ENCODE measurements around the gene BPGM.

BPGM gene

DNA sequence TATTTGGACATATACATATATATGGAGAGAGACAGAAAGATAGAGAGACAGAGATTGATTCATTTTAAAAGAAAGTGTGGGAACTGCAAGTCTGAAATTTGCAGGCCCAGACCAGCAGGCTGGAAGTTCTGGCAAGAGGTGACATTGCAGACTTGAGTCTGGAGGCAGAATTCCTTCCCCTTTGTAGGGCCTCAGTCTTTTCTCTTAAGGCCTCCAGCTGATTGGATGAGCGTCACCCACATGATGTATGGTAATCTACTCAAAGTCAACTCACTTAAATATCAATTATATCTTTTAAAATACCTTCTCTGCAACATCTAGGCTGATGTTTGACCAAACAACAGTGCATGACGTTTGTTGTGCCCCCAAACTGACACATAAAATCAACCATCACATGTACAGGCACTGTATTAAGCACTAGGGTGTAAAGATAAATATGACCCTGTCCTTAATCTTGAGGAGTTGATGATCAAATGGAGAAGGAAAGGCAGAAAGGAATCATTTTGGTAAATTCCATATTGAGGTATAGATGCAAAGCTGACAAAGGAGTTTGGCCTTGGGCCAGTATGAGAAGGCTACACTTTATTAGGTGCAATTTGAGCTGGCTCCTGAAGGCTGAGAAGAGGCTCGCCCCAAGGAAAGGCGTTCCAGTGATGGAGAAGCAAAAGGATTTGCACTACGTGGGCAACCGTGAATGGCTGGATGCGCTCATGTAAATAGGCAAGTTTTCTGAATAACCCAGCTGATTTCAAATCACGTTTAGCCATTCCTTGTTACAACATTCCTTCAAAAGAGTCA is 52.6 kb downstream of the BPGM start:
- no peak overlapping the region for H3K27ac ChIP-seq (ENCODE audit: low read depth, low read length)
- no peak overlapping the region for H3K9ac ChIP-seq (ENCODE audit: low read depth, low read length)
- no peaks in the 10 kb centered on the region for H3K9me3 ChIP-seq (ENCODE audit: insufficient read depth, low read depth, low read length)
- H3K36me3 ChIP-seq (ENCODE audit: insufficient read depth, low read length): no peaks in the 10 kb centered on the region
- peaks cover 23% of the 10 kb centered on the region for H3K4me1 ChIP-seq (ENCODE audit: insufficient read depth, low read length)
- no peak overlapping the region for H3K4me3 ChIP-seq (ENCODE audit: low read length)
- no peaks in the 10 kb centered on the region for H3K27me3 ChIP-seq (ENCODE audit: insufficient read depth, low read length)
- WGBS: 86% methylated on average over 8 of the region's 8 CpGs

GRCh38 chr7:134699899-134700298 is 53.2 kb downstream of the BPGM start:
- no peaks in the 10 kb centered on the region for H3K36me3 ChIP-seq (ENCODE audit: insufficient read depth, low read length)
- no peak overlapping the region for H3K9ac ChIP-seq (ENCODE audit: low read depth, low read length)
- H3K4me1 ChIP-seq (ENCODE audit: insufficient read depth, low read length): peaks cover 23% of the 10 kb centered on the region
- no peak overlapping the region for H3K27ac ChIP-seq (ENCODE audit: low read depth, low read length)
- WGBS: 92% methylated on average over 2 of the region's 2 CpGs
- no peaks in the 10 kb centered on the region for H3K27me3 ChIP-seq (ENCODE audit: insufficient read depth, low read length)
- H3K9me3 ChIP-seq (ENCODE audit: insufficient read depth, low read depth, low read length): no peaks in the 10 kb centered on the region
- H3K4me3 ChIP-seq (ENCODE audit: low read length): no peak overlapping the region

- no peaks in the 10 kb centered on the region for H3K27me3 ChIP-seq (ENCODE audit: insufficient read depth, low read length)
- H3K4me1 ChIP-seq (ENCODE audit: insufficient read depth, low read length): peaks cover 23% of the 10 kb centered on the region
- 88% methylated on average over 2 of the region's 2 CpGs for WGBS
- no peaks in the 10 kb centered on the region for H3K36me3 ChIP-seq (ENCODE audit: insufficient read depth, low read length)
- no peaks in the 10 kb centered on the region for H3K9me3 ChIP-seq (ENCODE audit: insufficient read depth, low read depth, low read length)
- no peak overlapping the region for H3K27ac ChIP-seq (ENCODE audit: low read depth, low read length)
- no peak overlapping the region for H3K4me3 ChIP-seq (ENCODE audit: low read length)
- H3K9ac ChIP-seq (ENCODE audit: low read depth, low read length): no peak overlapping the region
Observed at GRCh38 chr7:134701272-134701671, 54.6 kb downstream of the BPGM start.

DNA sequence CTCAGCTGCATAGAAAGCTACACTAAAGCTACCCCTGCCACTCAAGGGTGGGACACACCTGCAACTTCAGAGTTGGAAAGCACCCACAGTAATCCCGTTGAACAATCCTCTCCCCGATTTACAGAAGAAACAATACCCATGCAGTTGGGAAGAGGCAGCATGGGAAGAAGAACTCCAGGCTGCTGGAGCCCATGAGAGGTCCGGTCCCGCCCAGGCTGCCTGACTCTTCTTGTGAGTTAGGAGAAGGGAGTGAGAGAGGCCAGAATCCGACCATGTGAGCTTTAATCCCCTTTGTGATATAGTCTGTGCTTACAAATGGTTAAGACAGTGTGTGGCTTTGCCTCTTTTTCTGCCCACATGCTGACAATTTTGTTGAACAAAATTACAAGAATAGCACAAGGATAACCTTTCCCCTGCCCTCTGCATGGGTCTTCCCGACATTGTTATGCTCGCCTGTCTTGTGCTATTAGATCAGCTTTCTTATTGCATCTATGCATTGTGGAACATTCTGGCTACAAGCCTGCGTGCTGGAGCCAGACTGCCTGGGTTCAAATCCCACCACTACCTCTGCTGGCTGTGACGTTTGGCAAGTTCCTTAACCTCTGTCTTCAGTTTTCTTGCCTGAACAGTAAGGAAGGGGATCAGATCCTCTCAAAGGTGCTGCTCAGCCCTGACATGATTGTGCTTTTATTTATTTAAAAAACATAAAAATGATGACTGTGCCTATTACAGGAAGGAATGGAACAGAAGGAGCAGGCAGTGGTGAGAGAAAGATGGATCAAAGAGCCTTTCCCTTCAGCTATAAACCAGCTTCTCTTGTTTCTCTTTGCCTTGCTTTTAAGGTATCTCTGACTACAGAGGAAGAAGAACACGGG is 56.0 kb downstream of the BPGM start:
- 91% methylated on average over 10 of the region's 10 CpGs for WGBS
- Histone ChIP-seq H3K4me1 (ENCODE audit: insufficient read depth, low read length) (peaks cover 23% of the 10 kb centered on the region), H3K4me3 (ENCODE audit: low read length) (no peak overlapping the region), H3K9me3 (ENCODE audit: insufficient read depth, low read depth, low read length) (no peaks in the 10 kb centered on the region), H3K36me3 (ENCODE audit: insufficient read depth, low read length) (no peaks in the 10 kb centered on the region), H3K27ac (ENCODE audit: low read depth, low read length) (no peak overlapping the region), H3K9ac (ENCODE audit: low read depth, low read length) (no peak overlapping the region), H3K27me3 (ENCODE audit: insufficient read depth, low read length) (no peaks in the 10 kb centered on the region)

DNA sequence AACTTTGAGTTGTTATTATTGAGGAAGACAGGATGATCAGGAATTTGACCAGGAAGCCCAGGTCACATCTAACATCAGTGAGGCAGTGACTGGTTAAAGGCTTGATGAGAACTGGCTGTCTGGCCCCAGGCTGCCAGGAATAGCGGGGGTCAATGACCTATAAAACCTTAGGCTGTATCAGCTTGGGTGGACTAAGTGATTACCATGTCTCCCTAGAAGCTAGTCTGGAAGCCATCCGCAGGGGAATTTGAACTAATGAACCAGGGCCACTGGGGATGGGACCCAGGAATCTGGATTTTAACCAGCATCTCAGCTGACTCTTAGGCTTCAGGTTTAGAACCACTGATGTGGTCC is 56.6 kb downstream of the BPGM start:
- Histone ChIP-seq H3K4me1 (ENCODE audit: insufficient read depth, low read length) (peaks cover 23% of the 10 kb centered on the region), H3K9ac (ENCODE audit: low read depth, low read length) (no peak overlapping the region), H3K36me3 (ENCODE audit: insufficient read depth, low read length) (no peaks in the 10 kb centered on the region), H3K4me3 (ENCODE audit: low read length) (no peak overlapping the region), H3K9me3 (ENCODE audit: insufficient read depth, low read depth, low read length) (no peaks in the 10 kb centered on the region), H3K27ac (ENCODE audit: low read depth, low read length) (no peak overlapping the region), H3K27me3 (ENCODE audit: insufficient read depth, low read length) (no peaks in the 10 kb centered on the region)
- WGBS: 94% methylated on average over 2 of the region's 2 CpGs

GRCh38 chr7:134703782-134704181 is 57.1 kb downstream of the BPGM start:
- H3K4me1 ChIP-seq (ENCODE audit: insufficient read depth, low read length): peaks cover 18% of the 10 kb centered on the region
- no peaks in the 10 kb centered on the region for H3K36me3 ChIP-seq (ENCODE audit: insufficient read depth, low read length)
- no peak overlapping the region for H3K4me3 ChIP-seq (ENCODE audit: low read length)

DNA sequence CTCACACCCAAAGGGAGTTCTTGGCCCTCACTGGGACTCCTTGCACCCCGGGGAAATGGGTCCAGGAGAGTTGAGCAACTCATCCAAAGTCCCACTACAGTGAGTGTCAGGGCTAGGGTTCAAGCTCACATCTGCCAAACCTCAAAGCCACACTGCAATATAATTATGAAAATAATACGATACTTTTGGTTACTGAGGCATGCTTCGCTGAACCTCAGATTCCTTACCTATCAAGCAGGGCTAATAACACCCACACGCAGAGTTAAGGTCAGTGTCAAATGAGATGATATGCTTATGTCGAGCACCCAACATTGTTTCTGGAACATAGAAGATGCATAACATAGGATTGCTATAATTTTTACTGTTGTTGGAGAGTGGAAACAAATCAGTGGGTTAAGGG is 58.2 kb downstream of the BPGM start:
- H3K9ac ChIP-seq (ENCODE audit: low read depth, low read length): no peak overlapping the region
- H3K4me1 ChIP-seq (ENCODE audit: insufficient read depth, low read length): peaks cover 12% of the 10 kb centered on the region
- H3K27me3 ChIP-seq (ENCODE audit: insufficient read depth, low read length): no peaks in the 10 kb centered on the region
- H3K9me3 ChIP-seq (ENCODE audit: insufficient read depth, low read depth, low read length): no peaks in the 10 kb centered on the region
- no peak overlapping the region for H3K27ac ChIP-seq (ENCODE audit: low read depth, low read length)
- 97% methylated on average over 5 of the region's 5 CpGs for WGBS
- H3K36me3 ChIP-seq (ENCODE audit: insufficient read depth, low read length): no peaks in the 10 kb centered on the region
- no peak overlapping the region for H3K4me3 ChIP-seq (ENCODE audit: low read length)

More at GRCh38 chr7:134703782-134704181, 57.1 kb downstream of the BPGM start:
- Histone ChIP-seq H3K9me3 (ENCODE audit: insufficient read depth, low read depth, low read length) (no peaks in the 10 kb centered on the region), H3K9ac (ENCODE audit: low read depth, low read length) (no peak overlapping the region), H3K27me3 (ENCODE audit: insufficient read depth, low read length) (no peaks in the 10 kb centered on the region), H3K27ac (ENCODE audit: low read depth, low read length) (no peak overlapping the region)
- 48% methylated on average over 6 of the region's 6 CpGs for WGBS

GRCh38 chr7:134705716-134706115 is 59.1 kb downstream of the BPGM start:
- no peak overlapping the region for H3K4me3 ChIP-seq (ENCODE audit: low read length)
- H3K36me3 ChIP-seq (ENCODE audit: insufficient read depth, low read length): no peaks in the 10 kb centered on the region
- no peak overlapping the region for H3K27ac ChIP-seq (ENCODE audit: low read depth, low read length)
- H3K9me3 ChIP-seq (ENCODE audit: insufficient read depth, low read depth, low read length): no peaks in the 10 kb centered on the region
- WGBS: 44% methylated on average over 2 of the region's 2 CpGs
- no peaks in the 10 kb centered on the region for H3K27me3 ChIP-seq (ENCODE audit: insufficient read depth, low read length)
- H3K9ac ChIP-seq (ENCODE audit: low read depth, low read length): no peak overlapping the region
- peaks cover 12% of the 10 kb centered on the region for H3K4me1 ChIP-seq (ENCODE audit: insufficient read depth, low read length)

DNA sequence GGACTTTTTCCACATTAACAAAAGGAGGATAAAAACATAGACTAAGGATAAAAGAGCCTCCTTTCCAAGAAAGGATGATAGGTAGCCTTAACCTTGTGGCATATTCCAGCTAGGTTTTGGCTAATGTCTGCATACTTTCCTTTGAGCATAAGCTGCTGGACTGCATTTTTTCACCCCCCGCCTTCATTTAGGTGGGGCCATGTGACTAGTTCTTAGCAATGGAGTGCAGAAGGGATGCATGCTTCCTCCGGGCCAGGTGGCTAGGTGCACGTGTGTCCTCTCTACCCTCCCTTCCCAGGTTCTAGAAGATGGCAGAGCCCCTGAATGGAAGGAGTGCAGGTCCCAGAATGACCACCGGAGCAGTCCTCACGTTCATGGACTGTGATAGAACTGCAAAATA is 59.8 kb downstream of the BPGM start:
- 85% methylated on average over 5 of the region's 5 CpGs for WGBS

GRCh38 chr7:134707663-134708378 is 61.2 kb downstream of the BPGM start:
- WGBS: 98% methylated on average over 4 of the region's 4 CpGs

More for the DNA sequence above, 59.8 kb downstream of the BPGM start:
- no peak overlapping the region for H3K9ac ChIP-seq (ENCODE audit: low read depth, low read length)
- H3K4me1 ChIP-seq (ENCODE audit: insufficient read depth, low read length): peaks cover 18% of the 10 kb centered on the region
- no peak overlapping the region for H3K4me3 ChIP-seq (ENCODE audit: low read length)
- no peaks in the 10 kb centered on the region for H3K36me3 ChIP-seq (ENCODE audit: insufficient read depth, low read length)
- H3K9me3 ChIP-seq (ENCODE audit: insufficient read depth, low read depth, low read length): no peaks in the 10 kb centered on the region
- H3K27ac ChIP-seq (ENCODE audit: low read depth, low read length): no peak overlapping the region
- no peaks in the 10 kb centered on the region for H3K27me3 ChIP-seq (ENCODE audit: insufficient read depth, low read length)

GRCh38 chr7:134708692-134709091 is 62.0 kb downstream of the BPGM start:
- H3K9me3 ChIP-seq (ENCODE audit: insufficient read depth, low read depth, low read length): no peaks in the 10 kb centered on the region
- H3K4me3 ChIP-seq (ENCODE audit: low read length): no peak overlapping the region
- no peak overlapping the region for H3K27ac ChIP-seq (ENCODE audit: low read depth, low read length)
- peaks cover 10% of the 10 kb centered on the region for H3K4me1 ChIP-seq (ENCODE audit: insufficient read depth, low read length)
- H3K36me3 ChIP-seq (ENCODE audit: insufficient read depth, low read length): no peaks in the 10 kb centered on the region
- H3K9ac ChIP-seq (ENCODE audit: low read depth, low read length): no peak overlapping the region
- no peaks in the 10 kb centered on the region for H3K27me3 ChIP-seq (ENCODE audit: insufficient read depth, low read length)
- 86% methylated on average over 2 of the region's 2 CpGs for WGBS

More at GRCh38 chr7:134707663-134708378, 61.2 kb downstream of the BPGM start:
- Histone ChIP-seq H3K4me1 (ENCODE audit: insufficient read depth, low read length) (peaks cover 18% of the 10 kb centered on the region), H3K27me3 (ENCODE audit: insufficient read depth, low read length) (no peaks in the 10 kb centered on the region), H3K9me3 (ENCODE audit: insufficient read depth, low read depth, low read length) (no peaks in the 10 kb centered on the region), H3K36me3 (ENCODE audit: insufficient read depth, low read length) (no peaks in the 10 kb centered on the region), H3K9ac (ENCODE audit: low read depth, low read length) (no peak overlapping the region), H3K27ac (ENCODE audit: low read depth, low read length) (no peak overlapping the region), H3K4me3 (ENCODE audit: low read length) (no peak overlapping the region)

Data from HUES64 (cell line).